GM12878 (cell line): Measurements from ENCODE around the gene ORAI3. TPM values are rescaled to one million over a fixed set of nuclear protein-coding genes. Genes with fewer than 3 reads are reported as not detected.

Experiments used
- CTCF ChIP-seq, 3 experiments: IDR thresholded peaks in 2 of 3; conservative IDR thresholded peaks in 1 of 3; 2 replicates each; pipeline ENCODE4 v1.5.1; 2011; ENCODE audit warnings: low read depth in 3 of 3, low read length in 3 of 3, mild to moderate bottlenecking in 3 of 3, control low read depth in 2 of 3, moderate library complexity in 2 of 3, inconsistent platforms in 1 of 3, mixed read lengths in 1 of 3; ENCODE audit not compliant: control insufficient read depth in 2 of 3, insufficient read depth in 1 of 3; ENCODE audit errors: extremely low read depth in 1 of 3
- EED ChIP-seq: sonication (generic); IDR thresholded peaks from 2 replicates; pipeline ENCODE4 v1.6.1; 2016; ENCODE audit warnings: antibody characterized with exemption, low read depth
- HDGF ChIP-seq: fragments of 450-650 bp; IDR thresholded peaks from 2 replicates; pipeline ENCODE4 v1.6.1; 2016; ENCODE audit warnings: antibody characterized with exemption
- LARP7 ChIP-seq: fragments of 450-650 bp; IDR thresholded peaks from 2 replicates; pipeline ENCODE4 v1.6.1; 2017; ENCODE audit warnings: mild to moderate bottlenecking
- MLLT1 ChIP-seq: fragments of 450-650 bp; IDR thresholded peaks from 2 replicates; pipeline ENCODE4 v1.6.1; 2016; ENCODE audit warnings: mild to moderate bottlenecking
- MXI1 ChIP-seq: fragments of 150-350 bp; IDR thresholded peaks from 2 replicates; pipeline ENCODE4 v1.6.1; 2011; ENCODE audit warnings: low read depth, mild to moderate bottlenecking, inconsistent platforms, low read length, improper control_type of control experiment
- MYC ChIP-seq: IDR thresholded peaks from 2 replicates; pipeline ENCODE4 v1.6.1; 2011; ENCODE audit warnings: mild to moderate bottlenecking, low read length, moderate library complexity, inconsistent platforms; ENCODE audit not compliant: insufficient read depth, insufficient replicate concordance, insufficient read length, severe bottlenecking
- NKRF ChIP-seq: fragments of 450-650 bp; conservative IDR thresholded peaks from 2 replicates; pipeline ENCODE4 v1.6.1; 2017; ENCODE audit warnings: mild to moderate bottlenecking, moderate library complexity
- POLR2A ChIP-seq: IDR thresholded peaks from 2 replicates; pipeline ENCODE4 v1.6.1; 2011; ENCODE audit warnings: low read depth, mild to moderate bottlenecking, low read length
- SMARCA5 ChIP-seq: fragments of 450-650 bp; IDR thresholded peaks from 2 replicates; pipeline ENCODE4 v1.6.1; 2017; ENCODE audit warnings: mild to moderate bottlenecking
- SPI1 ChIP-seq: IDR thresholded peaks from 2 replicates; pipeline ENCODE4 v1.6.1; 2011; ENCODE audit warnings: low read depth, mild to moderate bottlenecking, low read length, moderate library complexity, borderline replicate concordance; ENCODE audit not compliant: insufficient read depth
- YY1 ChIP-seq: IDR thresholded peaks from 2 replicates; pipeline ENCODE4 v1.6.1; 2011; ENCODE audit warnings: low read depth, mild to moderate bottlenecking, low read length
- polyA plus RNA-seq, 11 experiments: library from polyadenylated mRNA; depleted of rRNA in 4 of 11; unstranded in 6 of 11; stranded (reverse) in 5 of 11; fragments of >200 nt; fragmentation: Nextera tagmentation in 4 of 11; fragmentation: Illumina TruSeq in 1 of 11; extraction: Ambion mirVana in 4 of 11; extraction: Trizol in 1 of 11; gene quantifications; 1 replicate in 1 of 11; 2 replicates in 10 of 11; pipeline versions ENCODE4 v1.2.1 to v1.2.3, GENCODE V29; 2011 to 2016; ENCODE audit warnings: inconsistent platforms in 2 of 11, missing spikeins in 2 of 11, low read depth in 1 of 11
- total RNA-seq, 4 experiments: library from RNA; depleted of rRNA in 3 of 4; stranded (reverse); fragments of >200 nt in 3 of 4; fragmentation: Illumina TruSeq in 1 of 4; extraction: Trizol in 1 of 4; gene quantifications; 2 replicates each; pipeline versions ENCODE4 v1.2.1 to v1.2.3, GENCODE V29; 2013 to 2021

Gene ORAI3
- total and polyA plus RNA-seq, 10 of the 15 experiments (the other 5 are each of a cell fraction or from before 2014, with no cell fraction given) = 3.4 to 21.9 (median 16.2) TPM

- peak; percentile 63; the same call in 1 of the 2 replicates for TF ChIP-seq MLLT1
- no peak for TF ChIP-seq MYC
- TF ChIP-seq NKRF = peak; percentile 77
- TF ChIP-seq EED = no peak
- peak; percentile 47; the same call in 1 of the 2 replicates for TF ChIP-seq YY1
- TF ChIP-seq CTCF (IDR thresholded peaks at IDR 0.05 in 2 of 3, conservative IDR thresholded peaks at IDR 0.05 in 1 of 3; ENCODE audit: control insufficient read depth in 2 of 3, extremely low read depth in 1 of 3, insufficient read depth in 1 of 3, low read depth in 3 of 3, low read length in 3 of 3) = peak; percentile 14 to 59 (median 37); a peak in 3 of 6 replicates
- TF ChIP-seq HDGF = peak; percentile 59; the same call in 1 of the 2 replicates
- TF ChIP-seq LARP7 = 0 out of 2 replicates have a peak, but pooled peaks have one; percentile 66
- TF ChIP-seq SPI1 = no peak
- peak; percentile 90 for TF ChIP-seq SMARCA5
- TF ChIP-seq POLR2A = peak; percentile 70
- peak; percentile 51; the same call in 1 of the 2 replicates for TF ChIP-seq MXI1
These were observed 46.6 kb upstream of the ORAI3 start (continued) for GRCh38 chr16:30902029-30902972.
